Measurements from ENCODE around the gene UBAC1.

The UBAC1 gene

DNA sequence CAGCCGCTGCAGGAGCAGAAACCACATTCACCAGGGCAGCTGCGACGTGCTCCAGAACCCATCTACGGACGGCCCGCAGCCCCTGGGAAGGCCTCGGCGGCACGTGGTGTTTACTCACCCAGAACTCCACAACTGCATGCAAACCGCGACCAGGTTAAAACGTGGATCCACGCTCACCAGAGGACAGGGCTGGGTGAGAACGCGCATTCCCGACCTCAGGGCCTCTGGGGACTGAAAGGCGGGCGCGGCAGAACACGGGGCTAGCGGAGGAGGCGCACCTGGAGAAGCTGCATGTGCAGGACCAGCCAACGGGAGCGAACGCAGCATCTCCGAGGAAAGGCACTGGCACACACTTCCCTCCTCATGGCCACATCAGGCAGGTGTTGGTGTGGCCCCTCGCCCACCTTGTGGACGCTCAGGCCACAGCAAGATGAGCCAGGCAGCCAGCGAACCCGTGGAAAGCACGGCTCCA, 29.8 kb downstream of the UBAC1 start:
- no peak for TF ChIP-seq POLR2AphosphoS5 (IDR thresholded peaks at IDR 0.05; ENCODE audit: low read depth, low read length)
- TF ChIP-seq FOXP2 (optimal IDR thresholded peaks at IDR 0.05; ENCODE audit: borderline replicate concordance, extremely low read depth, extremely low read length, insufficient read depth): no peak
- TF ChIP-seq, protein P1, sequence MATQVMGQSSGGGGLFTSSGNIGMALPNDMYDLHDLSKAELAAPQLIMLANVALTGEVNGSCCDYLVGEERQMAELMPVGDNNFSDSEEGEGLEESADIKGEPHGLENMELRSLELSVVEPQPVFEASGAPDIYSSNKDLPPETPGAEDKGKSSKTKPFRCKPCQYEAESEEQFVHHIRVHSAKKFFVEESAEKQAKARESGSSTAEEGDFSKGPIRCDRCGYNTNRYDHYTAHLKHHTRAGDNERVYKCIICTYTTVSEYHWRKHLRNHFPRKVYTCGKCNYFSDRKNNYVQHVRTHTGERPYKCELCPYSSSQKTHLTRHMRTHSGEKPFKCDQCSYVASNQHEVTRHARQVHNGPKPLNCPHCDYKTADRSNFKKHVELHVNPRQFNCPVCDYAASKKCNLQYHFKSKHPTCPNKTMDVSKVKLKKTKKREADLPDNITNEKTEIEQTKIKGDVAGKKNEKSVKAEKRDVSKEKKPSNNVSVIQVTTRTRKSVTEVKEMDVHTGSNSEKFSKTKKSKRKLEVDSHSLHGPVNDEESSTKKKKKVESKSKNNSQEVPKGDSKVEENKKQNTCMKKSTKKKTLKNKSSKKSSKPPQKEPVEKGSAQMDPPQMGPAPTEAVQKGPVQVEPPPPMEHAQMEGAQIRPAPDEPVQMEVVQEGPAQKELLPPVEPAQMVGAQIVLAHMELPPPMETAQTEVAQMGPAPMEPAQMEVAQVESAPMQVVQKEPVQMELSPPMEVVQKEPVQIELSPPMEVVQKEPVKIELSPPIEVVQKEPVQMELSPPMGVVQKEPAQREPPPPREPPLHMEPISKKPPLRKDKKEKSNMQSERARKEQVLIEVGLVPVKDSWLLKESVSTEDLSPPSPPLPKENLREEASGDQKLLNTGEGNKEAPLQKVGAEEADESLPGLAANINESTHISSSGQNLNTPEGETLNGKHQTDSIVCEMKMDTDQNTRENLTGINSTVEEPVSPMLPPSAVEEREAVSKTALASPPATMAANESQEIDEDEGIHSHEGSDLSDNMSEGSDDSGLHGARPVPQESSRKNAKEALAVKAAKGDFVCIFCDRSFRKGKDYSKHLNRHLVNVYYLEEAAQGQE (IDR thresholded peaks at IDR 0.05; ENCODE audit: insufficient read depth in 1 of 2, low read depth in 2 of 2, low read length in 2 of 2): no peak
- no peak for TF ChIP-seq TAF1 (IDR thresholded peaks at IDR 0.05; ENCODE audit: borderline replicate concordance, insufficient read depth, low read length)

DNA sequence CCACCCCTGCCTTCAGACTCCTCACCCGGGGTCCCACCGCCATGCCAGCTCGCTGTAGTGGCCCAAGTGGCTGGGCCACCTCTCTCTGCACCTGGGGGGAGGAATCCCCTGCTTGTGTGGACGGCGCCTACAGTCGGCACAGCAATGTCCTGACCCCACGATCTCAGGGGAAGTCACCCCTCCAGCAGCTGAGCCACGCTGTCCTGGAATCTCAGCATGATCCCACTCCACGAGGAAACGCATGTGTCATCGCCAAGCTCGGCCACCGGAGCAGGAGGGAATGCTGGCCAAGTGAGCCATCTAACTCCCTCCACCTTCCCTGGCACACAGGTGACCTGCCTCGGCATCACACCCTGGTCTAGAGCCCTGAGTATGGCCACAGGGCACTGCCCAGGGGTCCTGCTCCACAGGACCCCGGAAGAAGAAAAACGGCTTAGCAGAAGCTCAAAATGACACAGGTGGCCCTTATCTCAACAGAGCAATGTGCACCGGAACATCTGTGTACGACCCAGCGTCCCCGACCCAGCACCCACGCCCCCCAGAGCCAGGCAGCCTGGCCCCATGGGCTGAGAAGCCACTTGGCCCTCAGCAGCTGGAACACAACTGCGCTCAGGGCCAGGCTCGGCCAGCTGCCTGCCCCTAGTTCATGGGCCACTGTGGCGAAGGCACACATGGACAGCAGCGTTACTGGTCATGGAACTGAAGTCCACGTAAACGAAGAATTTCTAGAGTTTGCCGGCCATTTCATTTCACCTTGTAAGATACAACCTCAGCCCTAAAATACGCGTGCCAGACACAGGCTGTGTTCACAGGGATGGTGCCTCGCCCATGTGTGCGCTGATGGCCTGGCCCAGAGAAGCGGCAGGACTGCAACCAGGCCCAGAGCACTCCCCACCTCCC, 30.5 kb downstream of the UBAC1 start:
- TF ChIP-seq, protein P1 (IDR thresholded peaks at IDR 0.05; ENCODE audit: insufficient read depth in 1 of 2, low read depth in 2 of 2, low read length in 2 of 2): no peak
- TF ChIP-seq SIN3A (IDR thresholded peaks at IDR 0.05; ENCODE audit: borderline replicate concordance, insufficient read depth, low read length) (no peak), POLR2AphosphoS5 (IDR thresholded peaks at IDR 0.05; ENCODE audit: low read depth, low read length) (no peak), TAF1 (IDR thresholded peaks at IDR 0.05; ENCODE audit: borderline replicate concordance, insufficient read depth, low read length) (no peak), FOXP2 (optimal IDR thresholded peaks at IDR 0.05; ENCODE audit: borderline replicate concordance, extremely low read depth, extremely low read length, insufficient read depth) (no peak)

DNA sequence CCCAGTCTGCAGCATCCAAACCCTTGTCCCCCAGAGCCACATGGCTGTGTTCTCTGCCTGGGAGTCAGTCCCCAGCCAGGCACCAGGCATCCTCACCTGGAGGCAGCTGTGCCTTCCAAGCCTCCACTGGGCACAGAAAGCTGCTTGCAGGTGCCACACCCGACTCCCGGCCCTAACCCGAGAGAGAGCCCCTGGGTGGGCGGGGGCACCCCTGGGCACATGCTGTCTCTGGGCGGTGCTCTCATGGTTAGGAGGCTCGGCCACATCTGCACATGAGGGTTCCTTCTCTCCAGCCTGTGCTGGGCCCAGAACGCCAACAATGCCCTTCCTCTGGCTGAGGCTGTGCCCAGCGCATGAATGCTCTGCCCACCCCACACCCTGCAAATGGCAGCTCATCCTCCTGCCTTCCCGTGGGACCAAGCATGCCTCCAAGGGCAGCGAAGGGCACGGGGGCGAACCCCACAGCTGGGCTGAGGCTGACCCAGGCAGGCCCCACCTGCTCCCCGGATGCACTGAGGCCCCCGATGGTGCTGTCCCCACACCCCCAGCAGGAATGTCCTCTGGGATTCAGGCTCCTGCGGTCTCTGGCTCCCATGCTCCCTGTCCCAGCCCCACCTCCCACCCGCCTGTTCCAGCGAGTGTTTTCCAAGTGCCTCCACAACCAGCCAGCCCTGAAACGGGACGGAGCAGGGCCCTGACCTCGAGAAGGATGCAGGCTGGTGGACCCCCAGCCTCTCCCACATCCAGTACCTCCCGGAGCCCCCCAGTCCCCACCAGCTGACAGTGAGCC, 31.3 kb downstream of the UBAC1 start:
- TF ChIP-seq, protein P1 (IDR thresholded peaks at IDR 0.05; ENCODE audit: insufficient read depth in 1 of 2, low read depth in 2 of 2, low read length in 2 of 2): no peak
- TF ChIP-seq POLR2AphosphoS5 (IDR thresholded peaks at IDR 0.05; ENCODE audit: low read depth, low read length) (no peak), TAF1 (IDR thresholded peaks at IDR 0.05; ENCODE audit: borderline replicate concordance, insufficient read depth, low read length) (no peak), SIN3A (IDR thresholded peaks at IDR 0.05; ENCODE audit: borderline replicate concordance, insufficient read depth, low read length) (no peak), FOXP2 (optimal IDR thresholded peaks at IDR 0.05; ENCODE audit: borderline replicate concordance, extremely low read depth, extremely low read length, insufficient read depth) (no peak)

GRCh38 chr9:135928731-135929655, 32.2 kb downstream of the UBAC1 start:
- TF ChIP-seq FOXP2 (optimal IDR thresholded peaks at IDR 0.05; ENCODE audit: borderline replicate concordance, extremely low read depth, extremely low read length, insufficient read depth): no peak
- no peak for TF ChIP-seq POLR2AphosphoS5 (IDR thresholded peaks at IDR 0.05; ENCODE audit: low read depth, low read length)
- no peak for TF ChIP-seq SIN3A (IDR thresholded peaks at IDR 0.05; ENCODE audit: borderline replicate concordance, insufficient read depth, low read length)
- TF ChIP-seq, protein P1 (IDR thresholded peaks at IDR 0.05; ENCODE audit: insufficient read depth in 1 of 2, low read depth in 2 of 2, low read length in 2 of 2): no peak
- TF ChIP-seq TAF1 (IDR thresholded peaks at IDR 0.05; ENCODE audit: borderline replicate concordance, insufficient read depth, low read length): no peak

All from PFSK-1 (cell line).